DND-41 (cell line): ENCODE data around the gene PPARD.

ENCODE experiments used
- CTCF ChIP-seq: IDR thresholded peaks from 2 replicates; pipeline ENCODE4 v1.5.1; 2012; ENCODE audit warnings: borderline replicate concordance, low read length, moderate library complexity, mild to moderate bottlenecking; ENCODE audit not compliant: poor library complexity, severe bottlenecking; ENCODE audit errors: extremely low read depth
- EZH2 ChIP-seq: IDR thresholded peaks from 3 replicates; pipeline ENCODE4 v1.6.1; 2012; ENCODE audit warnings: borderline replicate concordance, low read depth, mild to moderate bottlenecking, moderate library complexity, low read length, inconsistent platforms; ENCODE audit not compliant: severe bottlenecking

GRCh38 chr6:35449287-35449881 lies 107.0 kb downstream of the PPARD start:
- TF ChIP-seq CTCF (peak; percentile 82), EZH2 (no peak)
